ENCODE data around the gene NPHP1.

NPHP1 gene

GRCh38 chr2:110124038-110124825 lies 80.6 kb downstream of the NPHP1 start:
- H3K4me1 ChIP-seq (ENCODE audit: insufficient read depth, low read length), result no peaks in the 10 kb centered on the region
- H3K9me3 ChIP-seq (ENCODE audit: insufficient read depth, low read length, severe bottlenecking), result no peaks in the 10 kb centered on the region
- H2AFZ ChIP-seq (ENCODE audit: low read depth, low read length), result no peak overlapping the region
- DNase-seq (no peak), ATAC-seq (ENCODE audit: insufficient read depth, low read depth) (no peak)
- no peaks in the 10 kb centered on the region for H3K36me3 ChIP-seq (ENCODE audit: insufficient read depth, low read length)
- H3K79me2 ChIP-seq (ENCODE audit: insufficient read depth, low read length), result no peaks in the 10 kb centered on the region
- H3K4me3 ChIP-seq (ENCODE audit: low read depth in 1 of 2, low read length in 2 of 2), result no peak overlapping the region
- H3K9ac ChIP-seq (ENCODE audit: low read depth, low read length), result no peak overlapping the region
- TF ChIP-seq CTCF (IDR thresholded peaks at IDR 0.05; ENCODE audit: borderline replicate concordance, extremely low read depth, low read length, poor library complexity, severe bottlenecking) (no peak), EZH2 (IDR thresholded peaks at IDR 0.05; ENCODE audit: borderline replicate concordance, low read depth, low read length, severe bottlenecking) (no peak)
- peaks cover 24% of the 10 kb centered on the region for H3K27me3 ChIP-seq (ENCODE audit: insufficient read depth, low read length, poor library complexity)
- no peak overlapping the region for H3K27ac ChIP-seq (ENCODE audit: low read length)
- H3K4me2 ChIP-seq (ENCODE audit: insufficient read depth, low read length), result no peak overlapping the region
- no peaks in the 10 kb centered on the region for H4K20me1 ChIP-seq (ENCODE audit: insufficient read depth, low read length)

- no peak overlapping the region for H3K4me3 ChIP-seq (ENCODE audit: low read depth in 1 of 2, low read length in 2 of 2)
- no peak overlapping the region for H3K4me2 ChIP-seq (ENCODE audit: insufficient read depth, low read length)
- TF ChIP-seq EZH2 (IDR thresholded peaks at IDR 0.05; ENCODE audit: borderline replicate concordance, low read depth, low read length, severe bottlenecking) (no peak), CTCF (IDR thresholded peaks at IDR 0.05; ENCODE audit: borderline replicate concordance, extremely low read depth, low read length, poor library complexity, severe bottlenecking) (no peak)
- peaks cover 29% of the 10 kb centered on the region for H3K27me3 ChIP-seq (ENCODE audit: insufficient read depth, low read length, poor library complexity)
- DNase-seq (no peak), ATAC-seq (ENCODE audit: insufficient read depth, low read depth) (no peak)
- no peak overlapping the region for H3K27ac ChIP-seq (ENCODE audit: low read length)
- no peaks in the 10 kb centered on the region for H4K20me1 ChIP-seq (ENCODE audit: insufficient read depth, low read length)
- H3K79me2 ChIP-seq (ENCODE audit: insufficient read depth, low read length), result no peaks in the 10 kb centered on the region
- no peak overlapping the region for H3K9ac ChIP-seq (ENCODE audit: low read depth, low read length)
- no peaks in the 10 kb centered on the region for H3K4me1 ChIP-seq (ENCODE audit: insufficient read depth, low read length)
- H3K9me3 ChIP-seq (ENCODE audit: insufficient read depth, low read length, severe bottlenecking), result no peaks in the 10 kb centered on the region
- H3K36me3 ChIP-seq (ENCODE audit: insufficient read depth, low read length), result no peaks in the 10 kb centered on the region
- H2AFZ ChIP-seq (ENCODE audit: low read depth, low read length), result no peak overlapping the region
Observed at GRCh38 chr2:110121592-110121991, 83.2 kb downstream of the NPHP1 start.

GRCh38 chr2:110121052-110121334 lies 83.8 kb downstream of the NPHP1 start:
- no peaks in the 10 kb centered on the region for H4K20me1 ChIP-seq (ENCODE audit: insufficient read depth, low read length)
- no peak for ATAC-seq (ENCODE audit: insufficient read depth, low read depth)
- H3K9me3 ChIP-seq (ENCODE audit: insufficient read depth, low read length, severe bottlenecking), result no peaks in the 10 kb centered on the region
- no peak overlapping the region for H3K27ac ChIP-seq (ENCODE audit: low read length)
- no peak overlapping the region for H2AFZ ChIP-seq (ENCODE audit: low read depth, low read length)
- H3K4me2 ChIP-seq (ENCODE audit: insufficient read depth, low read length), result no peak overlapping the region
- no peaks in the 10 kb centered on the region for H3K4me1 ChIP-seq (ENCODE audit: insufficient read depth, low read length)
- H3K27me3 ChIP-seq (ENCODE audit: insufficient read depth, low read length, poor library complexity), result peaks cover 25% of the 10 kb centered on the region
- H3K9ac ChIP-seq (ENCODE audit: low read depth, low read length), result no peak overlapping the region
- H3K79me2 ChIP-seq (ENCODE audit: insufficient read depth, low read length), result no peaks in the 10 kb centered on the region
- TF ChIP-seq CTCF (IDR thresholded peaks at IDR 0.05; ENCODE audit: borderline replicate concordance, extremely low read depth, low read length, poor library complexity, severe bottlenecking) (no peak), EZH2 (IDR thresholded peaks at IDR 0.05; ENCODE audit: borderline replicate concordance, low read depth, low read length, severe bottlenecking) (no peak)
- DNase-seq, result no peak
- no peaks in the 10 kb centered on the region for H3K36me3 ChIP-seq (ENCODE audit: insufficient read depth, low read length)
- H3K4me3 ChIP-seq (ENCODE audit: low read depth in 1 of 2, low read length in 2 of 2), result no peak overlapping the region

Measured in DND-41 (cell line).